ENCODE results near the gene PLAC1. TPM values are rescaled to one million over a fixed set of nuclear protein-coding genes. Genes with fewer than 3 reads are reported as not detected.

Gene PLAC1
- total RNA-seq, 2 donors from 2014 or later, result not detected

- H3K4me3 ChIP-seq, result peak overlapping the region; percentile 29
- H3K27ac ChIP-seq, result no peak overlapping the region
- peak overlapping the region in 1 of 2 donors; percentile 20 for H3K9ac ChIP-seq (ENCODE audit: low read depth in 2 of 2, low read length in 2 of 2)
- no peaks in the 10 kb centered on the region for H3K36me3 ChIP-seq
- peaks cover 63% of the 10 kb centered on the region for H3K27me3 ChIP-seq
- no peak for DNase-seq
- H3K9me3 ChIP-seq, result no peaks in the 10 kb centered on the region
- intact Hi-C loops (cut with DNase I), result no loop called here
- no peak for TF ChIP-seq CTCF (IDR thresholded peaks at IDR 0.05)
- no peaks in the 10 kb centered on the region for H3K4me1 ChIP-seq
Observed at GRCh38 chrX:134548257-134549201, 109.7 kb downstream of the PLAC1 start.

GRCh38 chrX:134547047-134547679 is 111.1 kb downstream of the PLAC1 start:
- peaks cover 63% of the 10 kb centered on the region for H3K27me3 ChIP-seq
- DNase-seq, result no peak

GRCh38 chrX:134546187-134546586 is 112.1 kb downstream of the PLAC1 start:
- Histone ChIP-seq H3K4me1 (no peaks in the 10 kb centered on the region), H3K27me3 (peaks cover 59% of the 10 kb centered on the region), H3K9me3 (no peaks in the 10 kb centered on the region), H3K27ac (no peak overlapping the region), H3K9ac (ENCODE audit: low read depth in 2 of 2, low read length in 2 of 2) (no peak overlapping the region), H3K36me3 (no peaks in the 10 kb centered on the region), H3K4me3 (no peak overlapping the region)
- no peak for DNase-seq
- intact Hi-C loops (cut with DNase I), result no loop called here
- TF ChIP-seq CTCF (IDR thresholded peaks at IDR 0.05), result no peak

More at GRCh38 chrX:134547047-134547679, 111.1 kb downstream of the PLAC1 start:
- Histone ChIP-seq H3K27ac (no peak overlapping the region), H3K36me3 (no peaks in the 10 kb centered on the region), H3K9me3 (no peaks in the 10 kb centered on the region), H3K4me1 (no peaks in the 10 kb centered on the region), H3K9ac (ENCODE audit: low read depth in 2 of 2, low read length in 2 of 2) (no peak overlapping the region), H3K4me3 (no peak overlapping the region)
- intact Hi-C loops (cut with DNase I), result no loop called here
- no peak for TF ChIP-seq CTCF (IDR thresholded peaks at IDR 0.05)

GRCh38 chrX:134545510-134545909 is 112.8 kb downstream of the PLAC1 start:
- H3K36me3 ChIP-seq, result no peaks in the 10 kb centered on the region
- TF ChIP-seq CTCF (IDR thresholded peaks at IDR 0.05), result no peak
- DNase-seq, result no peak
- intact Hi-C loops (cut with DNase I), result no loop called here
- no peak overlapping the region for H3K27ac ChIP-seq
- H3K4me1 ChIP-seq, result no peaks in the 10 kb centered on the region
- no peak overlapping the region for H3K9ac ChIP-seq (ENCODE audit: low read depth in 2 of 2, low read length in 2 of 2)
- H3K9me3 ChIP-seq, result no peaks in the 10 kb centered on the region
- no peak overlapping the region for H3K4me3 ChIP-seq
- H3K27me3 ChIP-seq, result peaks cover 52% of the 10 kb centered on the region

GRCh38 chrX:134544513-134545151 is 113.6 kb downstream of the PLAC1 start:
- Histone ChIP-seq H3K36me3 (no peaks in the 10 kb centered on the region), H3K4me1 (no peaks in the 10 kb centered on the region), H3K27ac (no peak overlapping the region), H3K27me3 (peaks cover 47% of the 10 kb centered on the region), H3K9ac (ENCODE audit: low read depth in 2 of 2, low read length in 2 of 2) (no peak overlapping the region), H3K4me3 (peak overlapping the region; percentile 10), H3K9me3 (no peaks in the 10 kb centered on the region)
- intact Hi-C loops (cut with DNase I), result no loop called here
- no peak for TF ChIP-seq CTCF (IDR thresholded peaks at IDR 0.05)
- no peak for DNase-seq

All from colonic mucosa (tissue), 4 donors.